SHP77 (cell line): ENCODE data around the gene CPED1.
"Not testable (repeated sequence)": the region's sequence is repeated elsewhere in the genome, so short reads cannot be mapped to it uniquely, and the experiment has no call there.

ENCODE experiments used
- DNase-seq, 2 experiments: peaks; one replicate each; lab custom pipeline; 2025; lab: John Stamatoyannopoulos, UW

Gene CPED1

DNA sequence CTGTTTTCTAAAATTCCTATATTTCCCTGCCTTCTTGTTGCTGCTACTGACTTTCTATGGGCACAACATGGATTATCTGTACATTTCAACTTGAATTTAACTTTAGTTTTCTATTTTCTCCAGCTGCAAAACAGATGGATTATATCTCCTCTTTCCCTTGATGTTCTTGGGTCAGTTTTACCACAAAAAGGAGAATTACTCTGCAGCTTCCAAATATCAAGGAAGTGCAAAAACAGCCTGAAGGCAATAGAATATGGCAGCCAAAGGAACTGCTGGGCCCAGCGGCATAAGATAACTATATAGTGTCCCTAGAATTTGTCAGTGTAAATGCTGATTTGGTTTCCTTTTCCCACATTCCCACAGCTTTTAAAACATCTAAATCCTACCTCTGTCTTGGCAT, 29.1 kb downstream of the CPED1 start:
- no peak for DNase-seq

DNA sequence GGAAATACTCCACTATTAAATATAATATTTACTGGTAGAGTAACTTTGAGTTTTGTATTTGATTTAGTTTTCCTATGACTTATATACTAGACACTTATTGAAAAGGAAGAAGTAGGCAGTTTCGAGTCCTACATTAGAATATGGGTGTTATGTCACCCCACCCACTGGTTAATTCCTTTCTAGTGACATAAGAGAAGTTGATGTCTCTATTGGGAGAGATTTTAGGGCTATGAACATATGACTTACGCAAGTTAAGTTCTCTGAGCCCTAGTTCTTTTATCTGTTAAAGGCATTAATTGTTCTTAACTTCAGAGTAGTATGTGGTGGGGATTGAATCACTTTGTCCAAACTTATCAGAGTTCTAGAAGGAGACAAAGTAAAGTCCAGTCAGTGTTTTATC, 30.5 kb downstream of the CPED1 start:
- DNase-seq = no peak

DNA sequence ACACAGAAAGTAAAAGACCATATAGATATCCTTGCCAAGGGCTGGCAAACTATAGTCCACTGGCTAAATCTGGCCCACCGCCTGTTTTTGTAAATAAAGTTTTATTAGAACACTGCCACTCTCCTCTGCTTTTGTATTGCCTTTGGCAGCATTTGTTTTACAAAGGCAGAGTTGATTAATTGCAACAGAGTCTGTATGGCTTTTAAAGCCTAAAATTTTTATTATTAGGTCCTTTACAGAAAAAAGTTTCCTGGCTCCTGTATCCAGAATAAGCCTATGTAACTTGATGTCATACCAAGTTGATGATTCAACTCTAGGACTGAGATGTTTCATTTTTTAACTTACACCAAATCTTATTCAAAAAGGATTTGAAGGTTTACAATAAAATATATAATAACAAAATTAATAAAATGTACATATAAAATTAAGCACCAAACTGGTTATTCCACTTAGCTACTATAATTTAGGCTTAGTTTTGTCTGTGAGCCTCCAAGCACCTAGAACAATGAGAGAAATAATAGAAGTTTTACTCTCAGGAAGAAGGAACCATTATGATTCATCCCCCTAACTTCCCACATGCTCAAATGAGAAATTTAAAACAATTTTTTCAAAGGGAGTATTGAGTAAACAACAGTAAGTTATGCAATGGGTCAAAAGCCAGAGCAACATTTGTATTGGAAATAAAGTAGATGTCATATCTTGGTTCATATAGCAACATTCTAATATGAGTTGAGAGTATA, 31.9 kb downstream of the CPED1 start:
- no peak for DNase-seq

DNA sequence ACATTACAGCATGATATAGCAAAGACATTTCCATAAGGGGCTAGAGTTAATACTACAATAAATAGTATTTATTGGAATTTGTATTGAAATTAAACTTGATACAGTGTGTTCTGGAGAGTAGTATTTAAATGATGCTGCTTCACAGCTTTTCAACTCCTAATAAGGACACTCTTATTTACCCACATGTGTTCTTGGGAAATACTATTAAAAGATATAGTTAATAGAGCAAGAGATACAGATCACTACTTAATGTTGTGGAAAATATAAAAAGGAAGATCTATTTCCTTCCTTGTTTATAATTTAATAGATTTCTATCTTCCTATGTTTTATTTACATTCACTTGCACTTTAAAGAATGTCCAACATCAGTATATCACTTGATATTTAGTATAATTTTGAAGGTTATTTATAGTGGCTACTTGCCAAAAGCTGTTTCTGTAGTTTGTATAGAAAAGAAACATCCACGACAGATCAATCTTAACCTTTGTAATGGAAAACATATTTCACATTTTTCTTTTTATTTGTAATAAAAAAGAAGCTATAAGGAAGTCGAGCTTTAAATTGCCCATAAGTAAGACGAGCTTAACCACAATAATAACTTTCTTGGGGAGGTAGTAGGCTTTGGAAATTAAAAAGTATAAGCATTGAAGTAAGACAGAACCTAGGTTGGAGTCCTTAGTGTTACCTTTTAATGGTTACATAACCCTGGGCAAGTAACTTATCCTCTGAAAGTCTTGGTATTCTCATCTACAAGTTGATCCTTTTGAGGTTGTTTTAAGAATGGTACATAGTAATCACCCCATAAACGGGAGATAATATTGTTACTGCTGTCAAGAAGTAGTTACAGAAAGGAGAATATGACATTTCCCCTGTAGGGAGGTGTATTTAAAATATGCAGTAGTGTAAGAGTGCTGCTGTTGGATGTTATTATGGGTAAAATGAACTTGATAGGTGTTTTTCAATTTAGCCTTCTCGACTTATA, 32.8 kb downstream of the CPED1 start:
- no peak for DNase-seq

DNA sequence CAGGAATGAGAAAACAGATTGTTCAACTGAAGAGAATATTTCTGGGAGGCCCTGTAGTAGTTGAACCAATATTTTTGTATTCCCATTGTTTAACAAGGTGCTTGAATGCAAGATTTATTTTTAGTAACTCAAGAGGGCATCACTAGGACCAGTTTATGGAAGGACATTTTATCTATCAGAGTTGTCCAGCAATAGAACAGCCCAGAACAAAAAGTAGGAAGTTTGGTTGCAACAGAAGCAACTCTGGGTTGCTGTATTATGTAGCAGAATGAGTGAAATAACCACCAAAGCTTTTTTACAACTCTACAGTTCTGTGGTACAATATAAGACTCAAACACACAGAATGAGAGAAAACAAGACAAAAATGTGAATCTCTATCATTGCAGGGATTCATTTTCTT, 34.7 kb downstream of the CPED1 start:
- DNase-seq = no peak

DNA sequence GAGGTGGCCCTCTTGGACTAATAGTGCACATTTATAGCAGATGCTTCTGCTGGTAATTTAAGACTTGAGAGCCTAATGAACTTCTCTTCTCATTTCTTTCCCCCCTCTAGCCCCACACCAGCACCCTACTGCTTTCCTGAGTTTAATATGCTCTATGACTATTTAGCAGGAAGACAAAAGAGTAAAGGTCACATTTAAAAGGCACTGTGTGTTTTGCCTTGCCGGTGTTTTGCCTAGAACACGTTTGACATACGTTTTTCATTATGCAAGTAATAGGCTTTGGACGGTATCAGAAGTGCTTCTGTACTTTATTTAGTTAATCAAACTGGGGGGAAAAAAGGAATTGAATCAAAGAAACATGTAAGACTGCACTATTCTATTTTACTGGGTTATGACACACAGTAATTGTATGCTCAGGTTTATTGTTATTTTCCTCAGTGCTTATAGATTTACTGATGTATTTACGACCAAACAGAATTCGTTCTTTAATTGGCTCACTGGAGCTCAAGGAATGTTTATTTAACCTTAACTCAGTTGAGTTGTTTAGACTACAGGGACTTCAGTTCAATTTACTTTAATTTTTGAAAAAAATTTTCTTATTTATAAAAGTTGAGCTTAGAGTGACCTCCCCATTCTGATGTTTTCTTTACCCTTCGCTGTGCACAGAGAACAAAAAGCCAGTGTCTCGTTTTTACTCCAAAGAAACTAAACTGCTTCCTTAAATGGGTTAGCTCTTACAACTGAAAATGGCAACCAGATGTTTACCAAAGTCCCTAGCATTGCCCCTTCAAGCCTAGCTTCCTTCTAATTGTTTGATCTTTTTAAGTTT, 35.4 kb downstream of the CPED1 start:
- no peak for DNase-seq

DNA sequence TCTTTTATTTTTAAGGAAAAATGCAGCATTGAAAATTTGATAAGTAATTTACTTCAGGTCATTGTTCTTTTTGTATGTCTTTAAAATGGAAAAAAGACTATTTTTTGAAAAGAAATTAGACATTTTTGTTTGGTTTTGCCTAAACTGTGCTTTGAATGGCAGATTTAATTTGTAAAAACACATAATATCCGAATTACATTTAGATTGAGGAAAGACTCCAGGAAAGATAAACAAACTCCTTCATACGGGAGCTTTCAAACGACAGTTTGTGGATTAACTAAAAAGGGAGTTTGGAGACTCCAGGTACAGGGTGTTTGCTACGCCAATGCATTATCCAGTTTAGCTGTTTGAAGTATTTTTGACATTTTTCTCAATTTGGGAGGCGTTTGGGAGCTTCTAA, 36.1 kb downstream of the CPED1 start:
- no peak for DNase-seq

DNA sequence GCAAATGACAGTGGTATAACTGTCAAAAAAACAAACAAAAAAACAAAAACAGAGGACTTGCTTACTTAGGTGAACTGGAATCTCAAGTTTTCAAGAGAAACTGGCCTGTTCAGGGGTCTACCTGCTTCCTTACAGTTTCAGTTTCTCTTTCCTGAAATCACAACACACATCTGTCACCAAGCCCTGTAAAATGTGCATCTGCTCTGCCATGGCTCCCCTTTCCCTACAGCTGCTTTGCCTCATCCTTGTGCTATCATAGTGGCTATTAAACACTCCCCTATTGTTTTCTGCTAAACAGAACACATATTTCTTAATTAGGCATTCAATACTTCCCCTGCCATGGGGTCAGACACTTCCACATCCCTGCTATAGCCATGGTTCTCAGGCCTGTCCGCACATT, 37.6 kb downstream of the CPED1 start:
- DNase-seq = no peak

DNA sequence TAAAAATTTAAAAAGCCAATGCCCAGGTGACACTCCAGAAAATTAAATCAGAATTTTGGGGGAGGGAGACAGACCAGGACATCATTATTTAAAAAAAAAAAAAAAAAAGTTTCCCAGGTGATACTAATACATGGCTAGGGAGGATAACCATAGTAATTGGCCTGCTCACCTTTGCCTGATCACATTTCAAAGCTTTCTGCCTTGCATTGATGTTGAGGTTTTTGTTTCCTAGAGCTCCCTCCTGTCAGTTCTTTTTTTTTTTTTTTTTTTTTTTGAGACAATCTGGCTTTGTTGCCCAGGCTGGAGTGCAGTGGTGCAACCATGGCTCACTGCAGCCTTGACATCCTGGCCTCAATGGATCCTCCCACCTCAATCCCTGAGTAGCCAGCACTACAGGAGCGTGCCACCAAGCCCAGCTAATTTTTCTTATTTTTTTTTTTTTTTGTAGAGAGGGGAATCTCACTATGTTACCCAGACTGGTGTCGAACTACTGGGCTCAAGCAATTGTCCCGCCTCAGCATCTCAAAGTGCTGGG, 38.1 kb downstream of the CPED1 start:
- DNase-seq = no peak

DNA sequence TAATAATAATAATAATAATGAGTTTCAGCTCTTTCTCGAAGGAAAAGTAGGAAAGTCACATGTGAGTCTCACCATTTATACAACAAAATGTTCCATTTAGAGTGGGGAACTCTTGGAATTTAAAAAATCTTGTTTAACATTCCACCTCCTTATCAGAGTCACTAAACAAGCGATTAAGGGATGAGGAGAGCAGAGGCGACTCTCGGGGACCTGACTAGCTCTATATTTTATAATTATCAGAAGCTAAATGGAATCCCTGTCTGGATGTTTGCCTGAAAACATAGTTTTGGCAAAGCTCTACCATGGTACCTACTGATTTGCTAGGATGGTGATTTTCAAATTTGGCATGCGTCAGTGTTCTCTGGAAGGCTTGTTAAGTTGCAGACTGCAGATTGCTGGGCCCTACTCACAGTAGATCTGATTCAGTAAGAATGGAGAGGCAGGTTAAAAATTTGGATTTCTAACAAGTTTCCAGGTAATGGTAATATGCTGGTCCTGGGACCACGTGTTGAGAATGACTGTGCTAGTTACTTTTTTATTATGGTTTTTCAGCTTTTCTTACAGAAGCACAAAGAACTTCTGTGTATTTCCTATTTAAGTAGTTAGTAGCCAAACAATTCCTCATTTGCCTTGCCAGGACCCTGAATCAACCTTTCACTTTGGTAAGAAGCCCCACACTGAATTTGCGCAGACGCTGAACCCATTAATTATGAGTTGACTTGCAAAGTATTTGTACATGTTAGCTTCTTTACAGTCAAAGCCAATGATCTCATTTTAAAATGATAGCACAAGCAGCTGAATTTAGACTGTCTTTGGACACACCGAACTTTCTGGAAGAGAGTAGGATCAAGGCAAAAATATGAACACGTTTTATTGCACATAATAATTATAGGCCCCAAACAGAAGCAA, 39.5 kb downstream of the CPED1 start:
- no peak for DNase-seq

DNA sequence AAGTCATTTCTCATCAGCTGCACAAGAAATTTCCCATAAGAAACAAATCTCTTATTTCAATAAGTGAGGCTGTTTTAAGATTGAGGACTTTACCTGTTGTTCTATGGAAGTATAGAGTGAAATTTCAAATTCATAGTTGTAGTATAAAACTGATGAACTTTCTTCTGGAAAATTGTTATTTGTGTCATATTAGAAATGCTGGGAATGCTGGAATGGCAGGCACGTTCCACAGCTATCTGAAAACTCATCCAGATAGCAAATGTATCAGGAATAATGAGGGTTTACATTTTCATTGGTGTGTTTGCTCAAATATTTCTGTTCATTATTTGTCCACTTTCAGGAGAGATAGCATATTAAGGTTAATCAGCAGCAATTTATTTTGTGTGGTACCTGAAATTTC, 40.8 kb downstream of the CPED1 start:
- no peak for DNase-seq

DNA sequence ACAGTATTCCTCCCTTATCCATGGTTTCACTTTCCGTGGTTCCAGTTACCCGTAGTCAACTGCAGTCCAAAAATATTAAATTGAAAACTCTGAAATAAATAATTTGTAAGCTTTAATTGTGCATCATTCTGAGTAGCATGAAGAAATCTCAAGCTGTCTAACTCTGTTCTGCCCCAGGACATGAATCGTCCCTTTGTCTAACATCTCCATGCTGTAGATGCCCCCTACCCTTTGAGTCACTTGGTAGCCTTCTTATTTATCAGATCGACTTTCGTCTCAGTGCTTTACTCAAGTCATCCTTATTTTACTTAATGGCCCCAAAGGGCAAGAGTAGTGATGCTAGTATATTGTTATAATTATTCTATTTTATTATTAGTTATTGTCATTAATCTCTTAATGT, 41.8 kb downstream of the CPED1 start:
- DNase-seq = no peak

DNA sequence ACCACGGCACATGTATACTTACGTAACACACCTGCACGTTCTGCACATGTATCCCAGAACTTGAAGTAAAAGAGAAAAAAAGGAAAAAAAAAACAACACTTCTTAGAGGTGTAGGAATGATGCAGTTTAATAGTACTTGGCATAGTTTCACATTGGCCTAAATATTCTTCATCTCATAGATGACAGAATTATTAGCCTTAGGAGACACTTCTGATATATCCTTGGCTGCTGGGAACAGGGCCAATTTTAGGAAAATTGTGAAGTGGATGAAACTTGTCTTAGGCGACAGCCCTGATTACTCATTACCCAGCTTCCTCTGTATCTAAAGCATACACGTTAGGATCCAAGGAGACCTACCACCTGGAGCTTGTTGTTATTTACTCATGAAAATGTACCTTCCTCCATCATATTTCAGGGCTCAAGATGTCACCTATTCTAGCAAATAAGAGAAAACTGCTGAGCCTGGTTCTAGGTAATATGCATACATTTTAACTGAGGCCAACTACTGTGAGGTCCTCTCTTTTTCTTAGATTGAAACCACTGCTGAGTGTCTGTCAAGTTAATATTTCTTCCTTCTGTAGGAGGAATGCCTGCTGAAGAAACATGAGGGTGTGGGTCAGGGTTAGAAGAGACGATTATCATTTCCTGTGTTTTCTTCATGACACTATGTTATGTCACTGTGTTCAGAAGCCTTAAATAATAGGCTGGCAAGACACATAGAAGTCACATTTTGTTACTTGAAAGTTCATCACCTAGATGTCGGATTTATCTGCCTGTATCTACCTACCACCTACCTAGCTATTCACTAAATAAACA, 44.3 kb downstream of the CPED1 start:
- no peak for DNase-seq

DNA sequence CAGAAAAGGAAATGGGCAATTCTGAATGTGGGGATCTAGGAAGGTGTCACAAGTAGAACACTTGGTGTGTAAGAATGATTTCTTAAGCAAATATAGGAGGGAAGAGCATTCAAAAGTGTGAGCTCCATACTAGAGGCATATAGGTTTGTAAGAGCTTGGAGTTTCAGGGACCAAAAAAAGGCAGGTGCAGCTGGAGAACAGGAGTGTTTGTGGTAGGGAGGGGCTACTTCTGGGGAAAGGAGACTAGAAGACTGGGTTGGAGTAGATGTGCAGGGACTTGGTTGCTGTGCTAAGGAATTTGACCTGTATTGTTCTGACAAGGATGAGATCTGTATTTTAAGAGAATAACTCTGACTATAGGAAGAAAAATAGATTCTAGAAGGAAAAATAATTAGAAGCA, 46.4 kb downstream of the CPED1 start:
- no peak for DNase-seq

DNA sequence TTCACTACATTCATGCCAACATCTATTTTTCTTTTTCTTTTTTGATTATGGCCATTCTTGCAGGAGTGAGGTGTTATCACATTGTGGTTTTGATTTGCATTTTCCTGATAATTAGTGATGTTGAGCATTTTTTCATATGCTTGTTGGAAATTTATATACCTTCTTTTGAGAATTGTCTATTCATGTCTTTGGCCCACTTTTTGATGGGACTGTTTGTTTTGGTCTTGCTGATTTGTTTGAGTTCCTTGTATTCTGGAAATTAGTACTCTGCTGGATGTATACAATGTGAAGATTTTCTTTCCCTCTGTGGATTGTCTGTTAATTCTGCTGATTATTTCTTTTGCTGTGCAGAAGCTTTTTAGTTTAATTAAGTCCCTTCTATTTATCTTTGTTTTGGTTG, 48.3 kb downstream of the CPED1 start:
- DNase-seq = not testable (repeated sequence)

DNA sequence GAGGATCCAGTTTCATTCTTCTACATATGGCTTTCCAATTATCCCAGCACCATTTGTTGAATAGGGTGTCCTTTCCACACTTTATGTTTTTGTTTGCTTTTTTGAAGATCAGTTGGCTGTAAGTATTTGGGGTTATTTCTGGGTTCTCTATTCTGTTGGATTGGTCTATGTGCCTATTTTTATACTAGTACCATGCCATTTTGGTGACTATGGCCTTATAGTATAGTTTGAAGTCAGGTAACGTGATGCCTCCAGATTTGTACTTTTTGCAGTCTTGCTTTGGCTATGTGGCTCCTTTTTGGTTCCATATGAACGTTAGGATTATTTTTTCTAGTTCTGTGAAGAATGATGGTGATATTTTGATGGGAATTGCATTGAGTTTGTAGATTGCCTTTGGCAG, 48.8 kb downstream of the CPED1 start:
- not testable (repeated sequence) for DNase-seq

DNA sequence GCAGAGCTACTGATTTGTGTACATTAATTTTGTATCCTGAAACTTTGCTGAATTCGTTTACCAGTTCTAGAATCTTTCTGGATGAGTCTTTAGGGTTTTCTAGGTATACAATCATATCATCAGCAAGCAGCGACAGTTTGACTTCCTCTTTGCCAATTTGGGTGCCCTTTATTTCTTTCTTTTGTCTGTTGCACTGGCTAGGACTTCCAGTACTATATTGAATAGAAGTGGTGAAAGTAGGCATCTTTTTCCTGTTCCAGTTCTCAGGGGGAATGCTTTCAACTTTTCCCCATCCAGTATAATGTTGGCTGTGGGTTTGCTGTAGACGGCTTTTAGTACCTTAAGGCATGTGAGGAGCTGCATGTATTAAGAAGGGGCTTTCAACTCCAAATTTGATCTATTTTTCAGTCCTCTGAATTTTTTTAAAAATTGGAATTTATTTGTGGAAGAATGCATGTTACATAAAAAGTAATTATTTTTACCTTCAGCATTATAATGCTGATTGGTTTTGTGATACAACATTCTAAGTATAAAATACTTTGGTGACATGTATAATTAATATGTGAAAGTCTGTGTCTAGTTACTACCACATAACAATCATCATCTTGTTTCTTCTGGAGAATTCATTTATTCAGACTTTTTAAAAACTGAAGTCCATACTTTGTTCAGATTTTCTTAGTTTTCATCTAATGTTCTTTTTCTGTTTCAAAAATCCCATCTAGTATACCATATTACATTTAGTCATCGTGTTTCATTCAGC, 49.6 kb downstream of the CPED1 start:
- no peak for DNase-seq

DNA sequence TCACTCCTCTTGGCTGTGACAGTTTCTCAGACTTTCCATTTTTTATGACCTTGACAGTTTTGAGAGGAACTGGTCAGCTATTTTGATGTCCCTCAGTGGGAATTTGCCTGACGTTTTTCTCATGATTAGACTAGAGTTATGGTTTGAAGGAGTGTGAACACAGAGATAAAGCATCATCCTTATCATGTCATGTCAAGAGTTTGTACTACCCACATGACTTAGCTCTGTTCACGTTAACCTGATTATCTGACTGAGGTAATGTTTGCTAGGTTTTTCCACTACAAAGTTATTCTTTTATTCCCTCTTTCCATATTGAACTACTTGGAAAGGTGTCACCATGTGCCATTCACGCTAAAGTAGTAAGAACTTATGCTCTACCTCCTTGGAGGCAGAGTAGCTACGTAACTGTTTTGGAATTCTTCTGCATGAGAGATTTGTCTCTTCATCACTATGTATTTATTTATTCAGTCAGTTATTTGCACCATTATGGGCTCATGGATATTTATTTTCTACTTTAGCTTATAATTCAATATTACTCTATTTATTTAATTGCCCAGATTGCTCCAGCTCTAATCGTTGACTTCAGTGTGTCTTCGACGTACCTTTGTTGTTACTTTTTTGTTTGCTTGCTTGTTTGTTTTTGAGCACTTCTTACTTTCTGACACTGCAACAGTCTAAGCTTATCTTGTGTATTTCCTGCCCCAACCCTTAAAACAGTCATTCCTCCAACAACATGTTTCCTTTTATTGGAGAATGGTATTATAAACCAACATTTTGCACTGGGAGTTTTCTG, 50.4 kb downstream of the CPED1 start:
- DNase-seq = no peak

DNA sequence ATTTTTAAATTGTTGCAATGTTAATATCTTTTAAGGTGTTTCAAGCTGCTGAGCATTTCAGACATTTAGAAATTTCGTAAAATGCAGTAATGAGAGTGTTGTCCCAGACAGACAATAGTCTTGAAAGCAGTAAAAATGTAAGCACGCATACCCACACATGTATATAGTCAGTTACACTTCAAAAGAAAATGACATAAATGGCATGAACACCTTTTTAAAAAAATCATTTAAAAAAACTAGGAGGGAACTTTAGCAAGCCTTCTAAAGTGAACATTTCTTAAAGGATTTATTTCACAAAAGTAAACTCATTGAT, 51.0 kb downstream of the CPED1 start:
- no peak for DNase-seq
